ENCODE measurements around the gene BLM. TPM values are rescaled to one million over a fixed set of nuclear protein-coding genes. Genes with fewer than 3 reads are reported as not detected.

Gene BLM
- polyA plus RNA-seq, 2 of the 4 experiments (the other 2 are of a cell fraction), result 10.5 to 15.2 TPM

GRCh38 chr15:90761629-90762028, 44.5 kb downstream of the BLM start:
- 90% methylated on average over 3 of the region's 3 CpGs for WGBS (ENCODE audit: missing lambda C conversion rate)
- POLR2A ChIA-PET, result no interaction called here
- no peak for FAIRE-seq
- H3K27ac ChIP-seq, result no peak overlapping the region
- H3K4me1 ChIP-seq, result no peaks in the 10 kb centered on the region
- H3K9me3 ChIP-seq, result no peaks in the 10 kb centered on the region
- TF ChIP-seq KDM1A (IDR thresholded peaks at IDR 0.05; ENCODE audit: low read depth) (no peak), SMC3 (IDR thresholded peaks at IDR 0.05) (no peak), BCL3 (IDR thresholded peaks at IDR 0.05) (no peak), RFX5 (IDR thresholded peaks at IDR 0.05) (no peak), HDAC2 (IDR thresholded peaks at IDR 0.05) (no peak), HOXB13 (CRISPR knock-in tag; IDR thresholded peaks at IDR 0.05; ENCODE audit: low read depth) (no peak), USF2 (IDR thresholded peaks at IDR 0.05) (no peak), ATOH8 (CRISPR knock-in tag; IDR thresholded peaks at IDR 0.05; ENCODE audit: low read depth) (no peak), POLR2AphosphoS2 (conservative IDR thresholded peaks at IDR 0.05; ENCODE audit: low read length) (no peak), REST (IDR thresholded peaks at IDR 0.05) (no peak)
- H3K4me3 ChIP-seq, result no peak overlapping the region
- H3K4me2 ChIP-seq, result no peak overlapping the region
- ATAC-seq, result no peak
- CTCF ChIA-PET, result interaction anchor here (3.7 kb wide), 1 partner anchor 124 kb away, joined by 21 read pairs; no protein-coding TSS in a partner anchor
- no peak for DNase-seq (ENCODE audit: low read depth in 1 of 2, low spot score in 1 of 2)

GRCh38 chr15:90762109-90762508, 45.0 kb downstream of the BLM start:
- no peak for ATAC-seq

More at GRCh38 chr15:90762109-90762508, 45.0 kb downstream of the BLM start:
- DNase-seq (ENCODE audit: low read depth in 1 of 2, low spot score in 1 of 2), result no peak
- Histone ChIP-seq H3K4me2 (no peak overlapping the region), H3K27ac (no peak overlapping the region), H3K9me3 (no peaks in the 10 kb centered on the region), H3K4me1 (no peaks in the 10 kb centered on the region), H3K4me3 (no peak overlapping the region)
- ChIA-PET POLR2A (no interaction called here), CTCF (interaction anchor here (0.7 to 3.7 kb wide), 3 partner anchors 14 to 169 kb away, joined by 3 to 21 read pairs (median 3); no protein-coding TSS in a partner anchor)
- no peak for TF ChIP-seq RAD21 (conservative IDR thresholded peaks at IDR 0.05 in 1 of 2, IDR thresholded peaks at IDR 0.05 in 1 of 2)
- no peak for TF ChIP-seq EHMT2 (IDR thresholded peaks at IDR 0.05; ENCODE audit: low read depth)
- no peak for TF ChIP-seq PHF8 (IDR thresholded peaks at IDR 0.05; ENCODE audit: borderline replicate concordance, low read depth)
- TF ChIP-seq BCL3 (IDR thresholded peaks at IDR 0.05), result no peak
- no peak for TF ChIP-seq SMC3 (IDR thresholded peaks at IDR 0.05)
- TF ChIP-seq TP53 (CRISPR knock-in tag; IDR thresholded peaks at IDR 0.05), result no peak
- no peak for TF ChIP-seq MAX (IDR thresholded peaks at IDR 0.05)
- no peak for TF ChIP-seq CHD4 (IDR thresholded peaks at IDR 0.05; ENCODE audit: borderline replicate concordance)
- no peak for TF ChIP-seq E2F6 (IDR thresholded peaks at IDR 0.05; ENCODE audit: borderline replicate concordance, low read depth)
- TF ChIP-seq MYC (IDR thresholded peaks at IDR 0.05; ENCODE audit: borderline replicate concordance, low read length), result no peak
- no peak for TF ChIP-seq RCOR1 (IDR thresholded peaks at IDR 0.05; ENCODE audit: low read depth, low read length)
- TF ChIP-seq CBX8 (IDR thresholded peaks at IDR 0.05), result no peak
- TF ChIP-seq HMGXB4 (CRISPR knock-in tag; IDR thresholded peaks at IDR 0.05; ENCODE audit: borderline replicate concordance), result no peak
- no peak for TF ChIP-seq NR3C1 (IDR thresholded peaks at IDR 0.05)
- no peak for TF ChIP-seq RNF2 (IDR thresholded peaks at IDR 0.05; ENCODE audit: borderline replicate concordance, low read depth)
- no peak for TF ChIP-seq USF2 (IDR thresholded peaks at IDR 0.05)
- TF ChIP-seq TFCP2L1 (CRISPR knock-in tag; IDR thresholded peaks at IDR 0.05), result no peak
- TF ChIP-seq JUN (IDR thresholded peaks at IDR 0.05), result no peak
- TF ChIP-seq HOXB13 (CRISPR knock-in tag; IDR thresholded peaks at IDR 0.05; ENCODE audit: low read depth), result no peak
- TF ChIP-seq RFX5 (IDR thresholded peaks at IDR 0.05), result no peak
- no peak for FAIRE-seq
- 93% methylated on average over 6 of the region's 6 CpGs for WGBS (ENCODE audit: missing lambda C conversion rate)
